HG02973 (cell line): ENCODE data around the gene ARID4A.
"Not testable (repeated sequence)": the region's sequence is repeated elsewhere in the genome, so short reads cannot be mapped to it uniquely, and the experiment has no call there.

Source experiments
- ATAC-seq: cut with Tn5 transposase; IDR thresholded peaks from one replicate; pipeline ENCODE4 v1.9.1; 2021; ENCODE audit warnings: moderate library complexity; ENCODE audit not compliant: unreplicated experiment

Gene ARID4A

DNA sequence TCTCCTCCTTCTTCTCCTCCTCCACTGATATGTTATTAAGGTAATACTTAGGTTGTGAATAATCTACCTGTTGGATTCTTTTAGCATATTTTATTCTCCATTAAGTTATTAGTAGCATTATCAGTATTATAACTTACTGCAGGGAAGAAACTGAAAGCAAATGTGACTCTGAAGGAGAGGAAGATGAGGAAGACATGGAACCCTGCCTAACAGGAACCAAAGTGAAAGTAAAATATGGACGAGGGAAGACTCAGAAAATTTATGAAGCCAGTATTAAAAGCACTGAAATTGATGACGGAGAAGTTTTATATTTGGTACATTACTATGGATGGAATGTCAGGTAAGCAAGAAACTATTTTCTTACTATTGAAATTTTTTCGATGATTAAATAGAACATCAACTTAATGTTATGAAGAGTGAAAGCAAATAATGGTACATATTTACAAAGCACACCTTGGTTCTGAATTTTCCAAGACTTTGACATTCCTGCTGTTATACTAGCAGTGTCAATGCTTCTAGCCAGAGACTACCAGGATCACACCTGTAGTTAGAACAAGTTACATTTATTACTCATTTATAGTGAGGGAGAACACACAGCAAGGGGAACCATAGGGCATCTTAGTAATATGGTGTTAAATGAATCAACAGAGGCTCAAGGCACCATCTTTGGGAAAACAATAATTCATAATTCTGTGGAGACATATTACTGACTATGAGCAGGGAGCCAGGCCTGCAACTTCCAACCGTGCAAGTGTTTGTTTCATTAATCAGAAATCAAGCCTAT is 55.4 kb downstream of the ARID4A start:
- no peak for ATAC-seq

DNA sequence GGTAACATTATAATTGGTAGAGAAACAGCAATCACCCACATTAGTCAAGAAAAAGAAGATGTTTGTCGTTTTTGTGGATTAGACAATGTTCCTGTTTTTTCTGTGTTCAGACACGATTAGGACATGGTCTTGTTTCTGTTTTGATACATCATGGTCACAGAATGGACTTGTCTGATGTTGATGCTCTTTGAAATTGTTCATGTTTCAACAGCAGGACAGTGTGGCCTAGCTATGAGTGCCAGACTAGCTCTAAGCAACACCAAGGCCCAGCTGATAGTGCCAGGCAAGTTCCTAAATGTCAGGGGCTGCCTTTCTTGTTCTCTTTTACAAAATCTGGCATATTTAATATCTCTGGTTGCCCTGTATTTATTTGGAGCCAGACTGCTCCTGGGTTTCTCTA is 56.5 kb downstream of the ARID4A start:
- no peak for ATAC-seq

DNA sequence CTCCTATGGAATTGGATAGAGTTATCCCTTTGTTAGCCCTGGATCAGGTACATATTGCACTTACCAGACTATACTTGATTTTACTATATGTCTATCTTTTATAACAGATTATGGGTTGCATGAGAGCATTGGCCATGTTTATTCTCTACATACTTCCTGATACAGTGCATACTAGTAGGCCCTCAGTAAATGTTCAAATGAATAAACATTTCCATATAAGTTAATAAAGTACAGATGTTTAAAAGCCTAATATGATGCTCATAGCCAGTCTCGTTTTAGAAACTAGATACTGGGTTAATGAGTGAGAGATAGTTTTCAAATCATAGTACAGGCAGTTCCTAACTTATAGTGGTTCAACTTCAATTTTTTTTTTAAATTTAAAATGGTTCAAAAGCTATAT is 57.9 kb downstream of the ARID4A start:
- no peak for ATAC-seq

DNA sequence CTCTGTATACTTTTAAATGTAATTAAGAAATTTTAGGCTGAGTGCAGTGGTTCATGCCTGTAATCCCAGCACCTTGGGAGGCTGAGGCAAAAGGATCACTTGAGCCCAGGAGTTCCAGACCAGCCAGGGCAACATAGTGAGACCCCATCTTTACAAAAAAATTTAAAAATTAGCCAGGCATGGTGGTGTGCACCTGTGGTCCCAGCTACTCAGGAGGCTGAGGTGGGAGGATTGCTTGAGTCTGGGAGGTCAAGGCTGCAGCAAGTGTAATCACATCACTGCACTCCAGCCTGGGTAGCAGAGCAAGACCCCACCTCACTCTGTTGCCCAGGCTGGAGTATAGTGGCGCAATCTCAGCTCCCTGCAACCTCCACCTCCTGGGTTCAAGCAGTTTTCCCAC is 63.9 kb downstream of the ARID4A start:
- not testable (repeated sequence) for ATAC-seq

DNA sequence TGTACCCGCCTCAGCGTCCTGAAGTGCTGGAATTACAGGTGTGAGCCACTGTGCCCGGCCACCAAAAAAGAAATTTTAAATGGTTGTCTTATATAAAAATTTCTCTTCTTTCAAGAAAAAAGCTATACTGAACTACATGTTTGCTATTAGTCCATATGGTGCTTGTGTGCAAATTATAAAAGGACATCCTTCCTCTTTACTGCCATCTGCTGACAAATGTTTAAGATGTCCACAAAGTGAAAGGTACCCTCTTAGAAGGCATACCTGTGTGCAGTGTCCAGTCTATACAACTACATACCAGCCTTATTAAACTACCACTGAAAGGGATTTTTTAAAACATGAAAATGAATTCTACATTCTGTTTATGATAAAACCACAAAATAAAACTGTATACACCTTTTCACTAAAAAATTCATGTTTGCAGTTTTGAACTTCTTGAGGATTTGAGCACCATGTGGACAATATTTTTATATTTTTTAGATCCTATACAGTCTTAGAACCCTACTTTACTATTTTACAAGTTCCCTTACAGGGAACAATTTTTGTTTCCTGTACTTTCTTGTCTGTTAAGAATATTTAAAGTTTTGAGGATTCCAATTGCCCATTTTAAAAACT is 64.5 kb downstream of the ARID4A start:
- no peak for ATAC-seq

DNA sequence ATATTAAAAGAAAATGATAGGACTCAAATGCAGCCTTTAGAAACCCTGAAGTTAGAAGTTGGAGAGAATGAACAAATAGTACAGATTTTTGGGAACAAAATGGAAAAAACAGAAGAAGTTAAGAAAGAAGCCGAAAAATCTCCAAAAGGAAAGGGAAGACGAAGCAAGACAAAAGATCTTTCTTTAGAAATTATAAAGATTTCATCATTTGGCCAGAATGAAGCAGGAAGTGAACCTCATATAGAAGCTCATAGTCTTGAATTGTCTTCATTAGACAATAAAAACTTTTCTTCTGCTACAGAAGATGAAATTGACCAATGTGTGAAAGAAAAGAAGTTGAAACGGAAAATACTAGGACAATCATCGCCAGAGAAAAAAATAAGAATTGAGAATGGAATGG is 66.0 kb downstream of the ARID4A start:
- no peak for ATAC-seq

DNA sequence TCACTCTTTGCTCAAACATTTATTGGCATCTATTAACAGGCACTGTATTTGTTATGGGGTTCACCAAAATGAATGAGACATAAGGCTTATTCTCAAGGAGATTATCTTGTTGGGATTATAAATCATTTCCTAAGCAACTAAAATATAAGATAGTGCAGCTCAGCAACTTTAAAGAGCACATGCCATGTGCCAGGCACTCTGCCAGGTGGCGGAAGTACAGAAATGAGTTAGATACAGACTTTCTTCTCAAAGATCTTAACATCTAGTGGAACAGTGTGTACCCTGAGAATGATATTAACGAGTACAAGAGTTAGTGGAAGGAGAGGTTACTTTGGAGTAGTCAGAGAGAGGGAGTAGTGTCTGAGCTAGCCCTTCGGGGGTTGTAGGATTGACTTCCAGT is 68.9 kb downstream of the ARID4A start:
- no peak for ATAC-seq

DNA sequence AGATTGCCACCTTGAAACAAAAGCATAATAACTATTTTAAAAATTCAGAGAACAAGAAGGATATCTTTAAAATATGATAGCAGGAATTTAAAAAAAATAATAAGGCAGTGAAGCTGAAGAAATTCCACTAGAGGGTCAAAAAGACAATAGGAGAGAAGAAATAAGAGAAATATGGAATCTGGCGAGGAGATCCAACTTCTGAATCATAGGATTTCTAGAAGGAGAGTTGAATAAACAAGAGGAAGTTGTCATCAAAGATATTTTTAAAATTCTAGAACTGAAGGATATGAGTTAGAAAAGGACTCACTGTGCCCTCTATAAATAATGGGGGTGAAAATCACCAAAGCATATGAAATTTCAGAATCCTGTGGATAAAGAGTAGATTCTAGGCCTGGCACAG is 70.6 kb downstream of the ARID4A start:
- no peak for ATAC-seq

DNA sequence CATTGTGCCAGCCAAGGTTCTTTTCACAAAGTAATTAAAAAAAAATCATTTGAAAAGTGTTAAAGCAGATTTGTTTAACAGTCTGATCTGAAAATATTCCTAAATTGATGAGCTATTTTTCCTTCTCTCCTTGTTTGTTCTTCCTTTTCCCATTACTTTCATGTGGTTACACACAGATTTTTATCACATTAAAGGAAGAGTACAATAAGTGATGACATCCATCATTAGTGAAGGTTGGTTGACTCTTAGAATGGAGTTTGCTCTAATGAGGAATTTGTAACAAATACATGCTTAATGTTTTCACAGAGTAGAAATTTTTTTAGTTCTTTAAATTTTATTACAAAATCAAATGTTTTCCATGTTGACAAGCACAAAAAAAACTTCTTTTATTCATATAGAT is 78.4 kb downstream of the ARID4A start:
- no peak for ATAC-seq

DNA sequence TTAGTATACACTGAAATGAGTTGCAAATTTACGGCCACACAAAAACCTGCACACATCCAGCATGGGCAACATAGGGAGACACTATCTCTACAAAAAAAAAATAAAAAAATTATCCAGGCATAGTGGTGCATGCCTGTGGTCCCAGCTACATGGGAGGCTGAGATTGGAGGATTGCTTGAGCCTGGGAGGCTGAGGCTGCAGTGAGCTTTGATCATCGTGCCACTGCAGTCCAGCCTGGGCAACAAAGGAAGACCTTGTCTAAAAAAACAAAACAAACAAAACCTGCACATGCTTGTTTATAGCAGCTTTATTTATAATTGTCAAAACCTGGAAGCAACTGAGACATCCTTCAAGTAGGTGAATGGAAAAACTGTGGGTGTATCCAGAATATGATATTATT is 92.5 kb downstream of the ARID4A start:
- ATAC-seq = no peak

DNA sequence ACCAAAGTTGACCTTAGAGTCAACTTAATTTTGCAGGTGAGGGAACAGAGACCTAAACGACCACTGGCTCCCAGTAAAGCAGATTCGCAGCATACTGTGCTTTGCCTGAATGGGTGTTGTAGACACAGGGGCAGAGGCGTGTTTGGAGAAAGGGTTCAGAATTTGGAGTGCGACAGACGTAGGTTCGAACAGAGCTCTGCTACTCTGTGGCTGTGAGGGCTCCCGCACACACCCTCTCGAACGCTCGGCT is 97.1 kb downstream of the ARID4A start:
- ATAC-seq = no peak

DNA sequence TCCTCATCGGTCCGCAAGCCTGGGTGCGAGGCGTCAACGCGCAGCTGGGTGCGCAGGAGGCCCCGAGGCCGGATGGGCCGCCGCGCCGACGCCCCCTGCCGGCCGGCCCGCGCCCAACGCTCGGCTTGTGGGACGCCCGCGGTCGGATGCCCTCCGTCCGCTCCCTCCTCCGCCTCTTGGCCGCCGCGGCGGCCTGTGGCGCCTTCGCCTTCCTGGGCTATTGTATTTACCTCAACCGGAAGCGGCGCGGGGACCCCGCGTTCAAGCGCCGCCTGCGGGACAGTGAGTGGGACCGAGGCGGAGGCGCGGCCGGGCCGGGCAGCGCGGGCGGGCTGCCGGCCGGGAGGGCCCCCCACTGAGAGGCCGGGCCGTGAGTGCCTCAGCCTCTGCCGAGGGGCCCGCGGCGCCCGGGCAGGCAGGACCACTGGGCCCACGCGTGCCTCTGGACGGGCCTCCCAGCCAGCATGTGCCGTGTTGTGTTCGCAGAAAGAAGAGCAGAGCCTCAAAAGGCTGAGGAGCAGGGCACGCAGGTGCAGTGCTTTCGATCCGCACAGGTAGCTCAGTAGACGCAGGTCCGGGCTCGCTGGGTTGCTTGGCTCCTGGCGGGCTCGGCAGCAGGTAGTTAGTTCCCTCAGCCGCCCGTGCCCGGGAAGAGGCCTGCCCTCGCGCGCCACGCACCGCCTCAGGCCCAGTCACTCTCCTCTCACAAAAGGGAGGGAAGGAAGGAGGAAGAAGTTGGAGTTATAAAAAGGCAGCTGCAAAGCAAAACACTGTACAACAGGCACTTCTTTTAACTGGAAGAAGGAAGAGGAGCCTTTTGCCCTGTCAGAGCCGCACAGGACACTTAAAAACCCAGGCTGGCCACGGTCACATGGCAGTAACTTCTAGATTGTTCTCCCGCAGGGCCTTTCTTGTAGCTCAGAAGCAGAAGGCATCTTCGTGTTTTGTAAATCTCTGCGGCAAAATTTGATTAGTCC is 97.7 kb downstream of the ARID4A start, which contains the start of gene TOMM20L:
TOMM20L (plus strand) TSS at position 119 of the 977 bp plus-strand sequence; CDS start at position 147, 28 bp downstream.
- ATAC-seq = peak; percentile 91

DNA sequence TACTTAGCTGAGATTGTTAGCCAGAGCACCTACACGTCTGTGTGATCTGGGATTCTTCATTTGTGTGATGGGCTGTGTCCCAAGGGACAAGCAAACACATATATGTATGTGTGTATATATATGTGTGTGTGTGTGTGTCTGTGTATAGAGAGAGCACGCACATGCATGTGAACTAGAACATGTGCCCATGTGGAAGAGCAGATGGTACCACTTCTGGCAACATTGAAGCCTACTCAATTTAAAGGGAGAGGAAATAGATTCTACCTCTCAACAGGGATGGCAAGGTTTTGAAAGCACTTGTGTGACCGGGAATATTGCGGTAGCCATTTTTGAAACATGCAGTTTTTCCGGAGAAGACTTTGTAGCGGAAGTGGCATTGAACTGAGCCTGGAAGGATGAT is 98.8 kb downstream of the ARID4A start:
- no peak for ATAC-seq

DNA sequence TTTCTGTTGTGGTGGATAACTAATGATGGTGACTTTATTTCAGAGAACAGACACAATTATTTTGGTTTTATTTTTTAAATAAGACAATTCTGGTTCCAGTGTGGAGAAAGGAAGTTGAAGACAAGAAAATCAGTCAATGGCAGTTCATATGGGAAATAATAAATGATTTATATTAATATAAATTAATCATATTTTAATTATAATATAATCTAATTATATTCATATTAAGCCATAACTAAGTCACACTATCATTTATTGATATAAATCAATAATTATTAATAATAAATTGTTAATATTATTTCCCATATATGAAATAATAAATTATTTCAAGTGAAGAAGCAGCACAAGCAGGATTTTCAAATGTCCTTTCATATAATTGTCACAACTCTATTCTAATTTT is 100.1 kb downstream of the ARID4A start:
- ATAC-seq = no peak

DNA sequence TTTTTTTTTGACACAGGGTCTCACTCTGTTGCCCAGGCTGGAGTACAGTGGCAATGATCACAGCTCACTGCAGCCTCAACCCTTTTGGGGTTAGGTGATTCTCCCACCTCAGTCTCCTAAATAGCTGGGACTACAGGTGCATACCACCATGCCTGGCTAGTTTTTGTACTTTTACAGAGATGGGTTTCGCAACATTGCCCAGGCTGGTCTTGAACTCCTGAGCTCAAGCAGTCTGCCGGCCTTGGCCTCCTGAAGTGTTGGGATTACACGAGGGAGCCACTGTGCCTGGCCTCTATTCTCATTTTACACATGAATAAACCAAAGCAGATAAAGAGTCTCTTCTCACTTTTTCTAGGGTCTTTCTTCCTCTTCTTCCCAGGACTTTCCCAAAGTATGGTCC is 100.5 kb downstream of the ARID4A start:
- ATAC-seq = no peak

DNA sequence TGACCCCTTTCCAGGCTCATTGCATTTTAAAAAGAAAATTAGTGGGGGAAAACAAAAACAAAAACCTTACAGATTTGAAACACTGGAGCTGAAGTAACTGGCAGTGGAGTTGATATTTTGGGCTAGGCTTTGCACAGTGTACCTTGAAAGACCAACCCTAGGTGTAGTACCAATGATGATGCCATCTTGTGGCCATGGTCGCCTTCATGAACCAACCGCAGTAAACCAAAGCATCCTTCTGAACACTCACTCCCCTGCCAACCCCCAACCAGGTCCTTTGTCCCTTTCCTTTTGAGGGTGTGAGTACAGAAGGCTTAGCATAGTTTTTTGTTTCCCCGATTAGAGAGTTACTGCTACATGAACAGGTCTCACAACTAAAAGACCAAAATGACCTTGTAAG is 103.2 kb downstream of the ARID4A start:
- ATAC-seq = no peak

DNA sequence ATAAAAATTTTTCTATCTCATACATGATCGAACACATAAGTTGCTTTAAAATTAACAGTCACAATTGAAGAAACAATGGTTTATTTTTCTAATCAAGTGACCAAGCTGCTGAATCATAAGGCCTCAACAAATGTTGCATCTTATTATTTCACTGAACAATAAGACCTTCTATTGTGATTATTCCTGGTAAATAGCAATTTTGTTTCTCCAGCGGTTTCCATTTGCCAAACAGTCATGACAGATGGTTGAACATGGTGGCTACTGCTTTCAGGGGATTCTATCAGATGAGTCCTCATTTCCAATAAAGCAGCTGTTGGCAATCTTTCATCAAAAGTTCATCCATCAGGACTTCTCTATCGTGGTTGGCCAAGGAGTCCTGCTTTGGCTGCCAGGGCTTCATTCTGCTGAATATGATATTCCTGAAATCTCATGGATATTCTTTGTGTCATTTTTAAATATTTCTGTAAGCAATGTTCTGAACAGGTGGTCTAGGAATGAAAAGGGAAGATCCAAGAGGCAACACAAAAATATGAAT is 110.4 kb downstream of the ARID4A start:
- no peak for ATAC-seq

DNA sequence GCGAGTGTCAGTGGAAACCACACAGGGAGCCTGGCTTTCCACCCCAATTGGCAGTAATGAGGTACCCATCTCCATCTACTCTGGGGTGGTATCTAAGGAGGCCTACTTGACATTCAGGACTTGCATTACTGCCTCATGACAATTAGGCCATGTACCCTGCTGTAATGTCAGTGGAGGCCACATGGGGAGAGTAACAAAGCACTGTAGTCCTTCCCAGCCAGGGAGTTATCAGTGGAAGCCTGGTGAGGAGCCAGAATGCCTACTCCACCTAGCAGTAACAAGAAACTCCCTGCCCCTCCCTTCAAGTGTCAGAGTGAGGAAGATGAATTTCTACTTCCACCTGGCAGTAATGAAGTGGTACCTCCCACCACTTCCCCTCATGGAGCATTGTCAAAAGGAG is 116.5 kb downstream of the ARID4A start:
- no peak for ATAC-seq

DNA sequence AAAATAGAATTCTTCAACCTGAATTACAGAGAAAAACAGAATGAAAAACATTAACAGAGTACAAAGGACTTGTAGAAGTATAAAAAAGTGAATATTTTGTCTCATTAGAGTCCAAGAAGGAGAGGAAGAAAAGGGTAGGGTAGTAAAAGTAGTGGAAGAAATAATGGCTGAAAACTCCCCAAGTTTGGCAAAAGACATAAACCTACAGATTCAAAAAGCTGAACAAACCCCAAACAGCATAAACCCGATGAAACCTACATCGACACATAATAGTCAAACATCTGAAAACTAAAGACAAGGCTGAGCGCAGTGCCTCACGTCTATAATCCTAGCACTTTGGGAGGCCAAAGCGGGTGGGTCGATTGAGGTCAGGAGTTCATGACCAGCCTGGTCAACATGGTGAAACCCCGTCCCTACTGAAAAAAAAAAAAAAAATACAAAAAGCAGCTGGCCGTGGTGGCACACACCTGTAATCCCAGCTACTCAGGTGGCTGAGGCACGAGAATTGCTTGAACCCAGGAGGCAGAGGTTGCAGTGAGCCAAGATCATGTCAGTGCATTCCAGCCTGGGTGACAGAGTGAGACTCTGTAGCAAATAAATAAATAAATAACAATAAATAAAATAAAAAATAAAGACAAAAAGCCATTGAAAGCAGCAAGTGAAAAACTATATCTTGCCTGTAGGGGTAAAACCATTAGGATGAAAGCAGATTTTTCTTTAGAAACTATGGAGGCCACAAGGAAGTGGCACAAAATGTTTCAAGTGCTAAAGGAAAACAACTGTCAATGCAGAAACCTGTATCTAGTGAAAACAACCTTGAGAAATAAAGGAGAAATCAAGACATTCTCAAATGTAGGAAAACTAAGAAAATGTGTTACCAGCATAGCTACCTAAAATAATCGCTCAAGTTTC is 117.5 kb downstream of the ARID4A start:
- ATAC-seq = no peak

DNA sequence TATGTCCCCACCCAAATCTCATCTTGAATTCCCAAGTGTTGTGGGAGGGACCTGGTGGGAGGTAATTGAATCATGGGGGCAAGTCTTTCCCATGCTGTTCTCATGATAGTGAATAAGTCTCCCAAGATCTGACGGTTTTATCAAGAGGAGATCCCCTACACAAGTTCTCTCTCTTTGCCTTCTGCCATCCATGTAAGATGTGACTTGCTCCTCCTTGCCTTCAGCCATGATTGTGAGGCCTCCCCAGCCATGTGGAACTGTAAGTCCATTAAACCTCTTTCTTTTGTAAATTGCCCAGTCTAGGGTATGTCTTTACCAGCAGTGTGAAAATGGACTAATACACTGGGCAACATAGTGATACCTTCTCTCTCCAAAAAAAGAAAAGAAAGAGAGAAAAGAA is 118.6 kb downstream of the ARID4A start:
- ATAC-seq = not testable (repeated sequence)
